CD4-positive, alpha-beta T cell (primary cell): Measurements from ENCODE around the gene MYO5C. TPM values are rescaled to one million over a fixed set of nuclear protein-coding genes. Genes with fewer than 3 reads are reported as not detected.

ENCODE experiments used
- ATAC-seq: fragments of 200-7000 bp; cut with Tn5 transposase; one replicate; pipeline ENCODE4 v1.10.0; 2022; ENCODE audit warnings: mild to moderate bottlenecking; ENCODE audit not compliant: poor library complexity
- CTCF ChIA-PET: fragments of 350-600 bp; sonication (Branson Sonifier 250); formaldehyde crosslinking; loops from one replicate; lab custom pipeline; 2021; ENCODE audit warnings: antibody characterized with exemption, inconsistent platforms; lab: Charles Lee
- POLR2A ChIA-PET: fragments of 350-600 bp; sonication (Branson Sonifier 250); formaldehyde crosslinking; loops from one replicate; lab custom pipeline; 2021; ENCODE audit warnings: antibody characterized with exemption, inconsistent platforms; lab: Charles Lee
- DNase-seq, 14 experiments: peaks; one replicate each; pipeline ENCODE4 v3.0.0-alpha.2; 2013 to 2020; ENCODE audit warnings: mixed read lengths in 2 of 14
- H3K27ac ChIP-seq, 2 donors: one replicate each; pipeline versions ENCODE4 v1.5.1 to v1.7.0; 2013; ENCODE audit warnings: low read length in 2 of 2, low read depth in 1 of 2, mild to moderate bottlenecking in 1 of 2
- H3K27me3 ChIP-seq, 2 experiments: 1 replicate in 1 of 2; 2 replicates in 1 of 2; pipeline versions ENCODE4 v1.6.1 to v1.7.0; 2013; ENCODE audit warnings: low read length in 2 of 2, control low read depth in 1 of 2, mild to moderate bottlenecking in 1 of 2, moderate library complexity in 1 of 2; ENCODE audit not compliant: insufficient read depth in 2 of 2, control insufficient read depth in 1 of 2
- H3K36me3 ChIP-seq: one replicate; pipeline ENCODE4 v1.6.1; 2013; ENCODE audit warnings: low read length, control low read depth; ENCODE audit not compliant: insufficient read depth
- H3K4me1 ChIP-seq: one replicate; pipeline ENCODE4 v1.6.1; 2013; ENCODE audit warnings: low read length, control low read depth; ENCODE audit not compliant: insufficient read depth
- H3K4me3 ChIP-seq: one replicate; pipeline ENCODE4 v1.5.1; 2013; ENCODE audit warnings: mild to moderate bottlenecking, low read length, moderate library complexity
- H3K9me3 ChIP-seq, 2 experiments: 1 replicate in 1 of 2; 2 replicates in 1 of 2; pipeline versions ENCODE4 v1.6.1 to v1.7.0; 2013; ENCODE audit warnings: low read length in 2 of 2, mild to moderate bottlenecking in 2 of 2, control low read depth in 1 of 2, moderate library complexity in 1 of 2; ENCODE audit not compliant: control insufficient read depth in 1 of 2, insufficient read depth in 1 of 2
- H3K27ac Mint-ChIP-seq: one replicate; pipeline ENCODE4 v1.8.0; 2020; ENCODE audit warnings: mixed read lengths
- H3K27me3 Mint-ChIP-seq: one replicate; pipeline ENCODE4 v1.8.0; 2021; ENCODE audit warnings: mixed read lengths
- H3K36me3 Mint-ChIP-seq: one replicate; pipeline ENCODE4 v1.8.0; 2021; ENCODE audit warnings: low read depth, mixed read lengths
- H3K4me1 Mint-ChIP-seq: one replicate; pipeline ENCODE4 v1.8.0; 2021; ENCODE audit warnings: low read depth, mixed read lengths
- H3K4me3 Mint-ChIP-seq: one replicate; pipeline ENCODE4 v1.8.0; 2020; ENCODE audit warnings: mild to moderate bottlenecking, mixed read lengths
- H3K9me3 Mint-ChIP-seq: one replicate; pipeline ENCODE4 v1.8.0; 2020; ENCODE audit warnings: mixed read lengths
- intact Hi-C, 2 experiments: fragments of 100-400 bp; cut with DNase I in 1 of 2; cut with micrococcal nuclease in 1 of 2; formaldehyde crosslinking; loops; one replicate each; pipeline versions ENCODE4 v1.15.1 to v1.9.0; 2023 to 2025; cut with DNase I, micrococcal nuclease
- total RNA-seq, 174 experiments: library from RNA in 2 of 174; stranded (reverse) in 2 of 174; gene quantifications; one replicate each; pipeline ENCODE4 v1.2.3 and lab custom pipeline; 2021 to 2026
- TF ChIP-seq, protein P1 (sequence below): fragments of 200-600 bp; IDR thresholded peaks from one replicate; pipeline ENCODE4 v1.8.0; 2022; ENCODE audit warnings: antibody characterized with exemption, mild to moderate bottlenecking

The MYO5C gene
- total RNA-seq, 2 experiments from 2014 or later = 0.53 to 0.93 TPM

DNA sequence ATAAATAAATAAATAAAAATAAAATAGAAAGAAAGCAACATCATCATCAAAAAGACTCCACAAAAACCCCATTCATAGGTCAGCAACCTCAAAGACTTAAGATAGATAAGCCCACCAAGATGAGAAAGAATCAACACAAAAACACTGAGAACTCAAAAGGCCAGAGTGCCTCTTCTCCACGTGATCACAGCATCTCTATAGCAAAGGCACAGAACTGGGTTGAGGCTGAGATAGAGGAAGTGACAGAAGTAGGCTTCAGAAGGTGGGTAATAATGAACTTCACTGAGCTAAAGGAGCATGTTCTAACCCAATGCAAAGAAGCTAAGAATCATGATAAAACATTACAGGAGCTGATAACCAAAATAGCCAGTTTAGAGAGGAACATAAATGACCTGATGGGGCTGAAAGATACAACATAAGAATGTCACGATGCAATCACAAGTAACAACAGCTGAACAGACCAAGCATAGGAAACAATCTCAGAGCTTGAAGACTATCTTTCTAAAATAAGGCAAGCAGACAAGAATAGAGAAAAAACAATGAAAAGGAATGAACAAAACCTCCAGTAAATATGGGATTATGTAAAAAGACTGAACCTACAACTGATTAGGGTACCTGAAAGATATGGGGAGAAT is 130.9 kb downstream of the MYO5C start:
- ATAC-seq (peak; percentile 69), DNase-seq (peak in 2 of 14 experiments; percentile 17 to 23)
- Mint-ChIP-seq H3K9me3 (no peaks in the 10 kb centered on the region), H3K4me3 (no peak overlapping the region), H3K27me3 (no peaks in the 10 kb centered on the region), H3K27ac (peak overlapping the region; percentile 2), H3K4me1 (peaks cover 44% of the 10 kb centered on the region), H3K36me3 (peaks cover 44% of the 10 kb centered on the region)
- Histone ChIP-seq H3K9me3 (no peaks in the 10 kb centered on the region), H3K4me1 (peaks cover 2% of the 10 kb centered on the region), H3K4me3 (no peak overlapping the region), H3K27ac (no peak overlapping the region), H3K36me3 (peaks cover 29% of the 10 kb centered on the region), H3K27me3 (no peaks in the 10 kb centered on the region)
- TF ChIP-seq, protein P1, sequence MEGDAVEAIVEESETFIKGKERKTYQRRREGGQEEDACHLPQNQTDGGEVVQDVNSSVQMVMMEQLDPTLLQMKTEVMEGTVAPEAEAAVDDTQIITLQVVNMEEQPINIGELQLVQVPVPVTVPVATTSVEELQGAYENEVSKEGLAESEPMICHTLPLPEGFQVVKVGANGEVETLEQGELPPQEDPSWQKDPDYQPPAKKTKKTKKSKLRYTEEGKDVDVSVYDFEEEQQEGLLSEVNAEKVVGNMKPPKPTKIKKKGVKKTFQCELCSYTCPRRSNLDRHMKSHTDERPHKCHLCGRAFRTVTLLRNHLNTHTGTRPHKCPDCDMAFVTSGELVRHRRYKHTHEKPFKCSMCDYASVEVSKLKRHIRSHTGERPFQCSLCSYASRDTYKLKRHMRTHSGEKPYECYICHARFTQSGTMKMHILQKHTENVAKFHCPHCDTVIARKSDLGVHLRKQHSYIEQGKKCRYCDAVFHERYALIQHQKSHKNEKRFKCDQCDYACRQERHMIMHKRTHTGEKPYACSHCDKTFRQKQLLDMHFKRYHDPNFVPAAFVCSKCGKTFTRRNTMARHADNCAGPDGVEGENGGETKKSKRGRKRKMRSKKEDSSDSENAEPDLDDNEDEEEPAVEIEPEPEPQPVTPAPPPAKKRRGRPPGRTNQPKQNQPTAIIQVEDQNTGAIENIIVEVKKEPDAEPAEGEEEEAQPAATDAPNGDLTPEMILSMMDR = no peak
- intact Hi-C loops = no loop called here
- POLR2A ChIA-PET = interaction anchor here (1.2 to 4.2 kb wide), 3 partner anchors 14 to 194 kb away, joined by 4 to 40 read pairs (median 5); partner anchors contain the start of gene LEO1
- CTCF ChIA-PET = interaction anchor here (1.1 to 1.6 kb wide), 4 partner anchors 14 to 138 kb away, joined by 3 to 6 read pairs (median 4); no protein-coding TSS in a partner anchor

DNA sequence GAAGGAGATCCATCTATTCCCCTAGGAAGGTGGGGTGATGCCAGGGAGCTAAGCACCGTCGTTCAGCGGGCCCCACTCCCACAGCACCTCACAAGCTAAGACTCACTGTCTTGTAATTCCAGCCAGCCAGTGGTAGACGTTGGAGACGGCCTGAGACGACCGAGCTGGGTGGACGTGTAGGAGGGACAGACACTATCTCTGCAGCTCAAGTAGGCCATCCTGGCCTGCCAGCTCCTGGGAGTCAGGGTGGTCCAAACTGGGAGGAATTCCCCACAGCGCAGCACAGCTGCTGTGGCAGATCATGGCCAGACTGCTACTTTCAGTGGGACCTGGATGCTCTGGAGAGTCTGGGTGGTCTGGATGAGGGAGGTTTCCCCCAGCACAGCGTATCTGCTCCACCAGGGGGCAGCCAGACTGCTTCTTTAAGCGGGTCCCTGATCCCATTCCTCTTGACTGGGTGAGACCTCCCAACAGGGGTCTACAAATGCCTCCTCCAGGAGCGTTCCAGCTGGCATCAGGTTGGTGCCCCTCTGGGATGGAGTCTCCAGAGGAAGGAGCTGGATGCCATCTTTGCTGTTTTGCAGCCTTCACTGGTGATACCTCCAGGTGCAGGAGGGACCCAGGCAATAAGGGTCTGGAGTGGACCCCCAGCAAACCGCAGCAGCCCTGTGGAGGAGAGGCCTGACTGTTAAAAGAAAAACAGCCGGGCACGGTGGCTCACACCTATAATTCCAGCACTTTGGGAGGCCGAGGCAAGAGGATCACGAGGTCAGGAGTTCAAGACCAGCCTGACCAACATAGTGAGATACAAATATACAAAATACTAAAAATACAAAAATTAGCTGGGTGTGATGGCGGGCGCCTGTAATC is 132.0 kb downstream of the MYO5C start:
- H3K4me1 Mint-ChIP-seq = peaks cover 38% of the 10 kb centered on the region
- H3K27me3 Mint-ChIP-seq = no peaks in the 10 kb centered on the region
- peaks cover 2% of the 10 kb centered on the region for H3K4me1 ChIP-seq
- ATAC-seq (peak; percentile 30), DNase-seq (peak in 4 of 14 experiments; percentile 8 to 42 (median 38))
- CTCF ChIA-PET = interaction anchor here (1.0 kb wide), 2 partner anchors 45 to 63 kb away, joined by 3 to 4 read pairs; no protein-coding TSS in a partner anchor
- H3K9me3 ChIP-seq = no peaks in the 10 kb centered on the region
- H3K4me3 Mint-ChIP-seq = no peak overlapping the region
- H3K27ac Mint-ChIP-seq = no peak overlapping the region
- intact Hi-C loops = loop anchor here in 1 of 2 experiments (1.0 kb wide), 1 partner anchor 45 kb away; no protein-coding TSS in a partner anchor
- POLR2A ChIA-PET = interaction anchor here (1.2 to 4.2 kb wide), 3 partner anchors 16 to 64 kb away, joined by 3 to 40 read pairs (median 4); no protein-coding TSS in a partner anchor
- no peaks in the 10 kb centered on the region for H3K9me3 Mint-ChIP-seq
- no peaks in the 10 kb centered on the region for H3K27me3 ChIP-seq
- no peak overlapping the region for H3K4me3 ChIP-seq
- H3K36me3 ChIP-seq = peaks cover 37% of the 10 kb centered on the region
- H3K36me3 Mint-ChIP-seq = peaks cover 53% of the 10 kb centered on the region
- no peak overlapping the region for H3K27ac ChIP-seq
- TF ChIP-seq, protein P1 = peak; percentile 19

DNA sequence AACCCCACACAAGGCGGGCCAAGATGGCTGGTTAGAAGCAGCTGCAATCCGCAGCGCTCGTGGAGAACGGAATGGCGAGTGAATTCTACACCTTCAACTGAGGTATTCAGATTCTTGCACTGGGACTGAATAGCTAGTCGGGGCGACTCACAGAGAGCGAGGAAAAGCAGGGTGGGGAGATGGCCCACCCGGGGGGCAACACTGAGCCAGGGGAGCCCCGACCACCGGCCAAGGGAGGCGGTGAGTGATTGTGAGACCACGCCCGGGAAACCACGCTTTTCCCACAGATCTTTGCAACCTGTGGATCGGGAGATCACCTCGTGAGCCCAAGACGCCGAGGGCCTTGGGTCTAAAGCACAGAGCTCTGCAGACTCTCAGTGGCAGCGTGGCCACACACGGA is 132.7 kb downstream of the MYO5C start:
- DNase-seq = no peak
- ChIA-PET POLR2A (interaction anchor here (1.2 kb wide), 1 partner anchor 35 kb away, joined by 3 read pairs; no protein-coding TSS in a partner anchor), CTCF (interaction anchor here (1.0 kb wide), 2 partner anchors 45 to 64 kb away, joined by 3 to 4 read pairs; no protein-coding TSS in a partner anchor)
- no peak overlapping the region for H3K4me3 Mint-ChIP-seq
- peaks cover 37% of the 10 kb centered on the region for H3K36me3 ChIP-seq
- no peak for ATAC-seq
- H3K4me1 Mint-ChIP-seq = peaks cover 31% of the 10 kb centered on the region
- intact Hi-C loops = loop anchor here in 1 of 2 experiments (1.0 kb wide), 1 partner anchor 45 kb away; no protein-coding TSS in a partner anchor
- no peak overlapping the region for H3K27ac ChIP-seq
- no peaks in the 10 kb centered on the region for H3K9me3 Mint-ChIP-seq
- no peaks in the 10 kb centered on the region for H3K27me3 ChIP-seq
- no peak overlapping the region for H3K27ac Mint-ChIP-seq
- peaks cover 2% of the 10 kb centered on the region for H3K4me1 ChIP-seq
- TF ChIP-seq, protein P1 = peak; percentile 0
- no peak overlapping the region for H3K4me3 ChIP-seq
- H3K27me3 Mint-ChIP-seq = no peaks in the 10 kb centered on the region
- peaks cover 60% of the 10 kb centered on the region for H3K36me3 Mint-ChIP-seq
- no peaks in the 10 kb centered on the region for H3K9me3 ChIP-seq
